Tibial nerve (tissue), 4 donors: ENCODE measurements around the gene ASAP3. TPM values are rescaled to one million over a fixed set of nuclear protein-coding genes. Genes with fewer than 3 reads are reported as not detected.

ENCODE experiments used
- DNase-seq, 2 donors: peaks; one replicate each; pipeline ENCODE4 v3.0.0-alpha.2; 2019; ENCODE audit warnings: low spot score in 2 of 2
- H3K27ac ChIP-seq, 4 donors: fragments of 200-600 bp; sonication (generic) in 3 of 4; one replicate each; pipeline ENCODE4 v1.5.1; 2017 to 2019; ENCODE audit warnings: mild to moderate bottlenecking in 1 of 4
- H3K27me3 ChIP-seq, 2 donors: fragments of 200-600 bp; sonication (generic) in 1 of 2; one replicate each; pipeline versions ENCODE4 v1.5.1 to v1.6.0; 2017 to 2019
- H3K36me3 ChIP-seq, 3 donors: fragments of 200-600 bp; sonication (generic); one replicate each; pipeline ENCODE4 v1.5.1; 2018 to 2019
- H3K4me1 ChIP-seq, 4 donors: fragments of 200-600 bp; sonication (generic) in 3 of 4; one replicate each; pipeline ENCODE4 v1.5.1; 2017 to 2019
- H3K4me3 ChIP-seq, 4 donors: fragments of 200-600 bp; sonication (generic) in 3 of 4; one replicate each; pipeline ENCODE4 v1.5.1; 2017 to 2019; ENCODE audit warnings: mild to moderate bottlenecking in 1 of 4, moderate library complexity in 1 of 4
- H3K9me3 ChIP-seq, 4 donors: fragments of 200-600 bp; sonication (generic) in 3 of 4; one replicate each; pipeline ENCODE4 v1.5.1; 2017 to 2019
- CTCF ChIP-seq, 5 experiments: fragments of 200-600 bp in 3 of 5; fragments of 450-650 bp in 2 of 5; sonication (generic) in 3 of 5; IDR thresholded peaks; one replicate each; pipeline ENCODE4 v1.5.1; 2016 to 2019; ENCODE audit warnings: antibody characterized with exemption in 5 of 5, mild to moderate bottlenecking in 3 of 5, moderate library complexity in 2 of 5
- EP300 ChIP-seq, 2 donors: sonication (generic); formaldehyde crosslinking; IDR thresholded peaks; one replicate each; pipeline ENCODE4 v1.6.1; 2017; ENCODE audit warnings: antibody characterized with exemption in 2 of 2, mild to moderate bottlenecking in 1 of 2
- POLR2A ChIP-seq, 2 donors: fragments of 450-650 bp; IDR thresholded peaks; one replicate each; pipeline ENCODE4 v1.6.1; 2017; ENCODE audit warnings: antibody characterized with exemption in 2 of 2, mild to moderate bottlenecking in 2 of 2, moderate library complexity in 2 of 2
- WGBS, 2 donors: methylation state at CpG; one replicate each; pipeline ENCODE4 v1.1.5; 2018; 5-methylcytosine and 5-hydroxymethylcytosine counted together
- total RNA-seq, 4 donors: library from RNA; depleted of rRNA; stranded (reverse); fragments of >200 nt; gene quantifications; one replicate each; pipeline ENCODE4 v1.1.0, GENCODE V29; 2016

The ASAP3 gene
- total RNA-seq, 4 donors from 2014 or later = 79.8 to 140 (median 117) TPM

GRCh38 chr1:23485002-23485332, 988 bp upstream of the ASAP3 start:
- H3K4me1 ChIP-seq = peaks cover 0 to 33% (median 2%) of the 10 kb centered on the region in 4 donors
- no peak for DNase-seq
- peak overlapping the region; percentile 40 to 95 (median 84) for H3K4me3 ChIP-seq
- H3K36me3 ChIP-seq = no peaks in the 10 kb centered on the region
- H3K27me3 ChIP-seq = no peaks in the 10 kb centered on the region
- no peaks in the 10 kb centered on the region for H3K9me3 ChIP-seq
- TF ChIP-seq CTCF (IDR thresholded peaks at IDR 0.05) (no peak), EP300 (IDR thresholded peaks at IDR 0.05) (no peak)
- 32 to 46% methylated on average over 7 of the region's 7 CpGs for WGBS, 2 donors
- H3K27ac ChIP-seq = peak overlapping the region; percentile 87 to 95 (median 90)

GRCh38 chr1:23484253-23485001, 448 bp upstream of the ASAP3 start:
- WGBS, 2 donors = 6 to 7% methylated on average over 32 to 49 of the region's 54 CpGs
- peaks cover 0 to 39% (median 2%) of the 10 kb centered on the region in 4 donors for H3K4me1 ChIP-seq

GRCh38 chr1:23481904-23482303, 2.1 kb downstream of the ASAP3 start:
- H3K27ac ChIP-seq = peak overlapping the region in 2 of 4 donors; percentile 13 to 78
- 86 to 92% methylated on average over 6 of the region's 6 CpGs for WGBS, 2 donors

More at GRCh38 chr1:23484253-23485001, 448 bp upstream of the ASAP3 start:
- peak; percentile 89 to 92 for DNase-seq
- Histone ChIP-seq H3K9me3 (no peaks in the 10 kb centered on the region), H3K36me3 (no peaks in the 10 kb centered on the region), H3K27me3 (no peaks in the 10 kb centered on the region), H3K4me3 (peak overlapping the region; percentile 40 to 95 (median 84)), H3K27ac (peak overlapping the region; percentile 87 to 95 (median 90))
- TF ChIP-seq EP300 (IDR thresholded peaks at IDR 0.05) = peak in 1 of 2 donors; percentile 18
- TF ChIP-seq POLR2A (IDR thresholded peaks at IDR 0.05) = no peak
- TF ChIP-seq CTCF (IDR thresholded peaks at IDR 0.05) = no peak

GRCh38 chr1:23481026-23481597, 2.9 kb downstream of the ASAP3 start:
- H3K27ac ChIP-seq = peak overlapping the region in 2 of 4 donors; percentile 63 to 78
- H3K4me1 ChIP-seq = peaks cover 0 to 60% (median 2%) of the 10 kb centered on the region in 4 donors
- no peaks in the 10 kb centered on the region for H3K36me3 ChIP-seq
- no peaks in the 10 kb centered on the region for H3K27me3 ChIP-seq
- no peaks in the 10 kb centered on the region for H3K9me3 ChIP-seq
- no peak overlapping the region for H3K4me3 ChIP-seq
- TF ChIP-seq CTCF (IDR thresholded peaks at IDR 0.05) = no peak
- no peak for DNase-seq
- WGBS, 2 donors = 71% methylated on average over 7 of the region's 7 CpGs

More at GRCh38 chr1:23481904-23482303, 2.1 kb downstream of the ASAP3 start:
- Histone ChIP-seq H3K4me1 (peaks cover 0 to 58% (median 2%) of the 10 kb centered on the region in 4 donors), H3K9me3 (no peaks in the 10 kb centered on the region), H3K4me3 (peak overlapping the region in 1 of 4 donors; percentile 95), H3K36me3 (no peaks in the 10 kb centered on the region), H3K27me3 (no peaks in the 10 kb centered on the region)
- DNase-seq = no peak
- TF ChIP-seq POLR2A (IDR thresholded peaks at IDR 0.05) (no peak), CTCF (IDR thresholded peaks at IDR 0.05) (no peak), EP300 (IDR thresholded peaks at IDR 0.05) (no peak)
